ENCODE results near the gene WASF3.

DNA sequence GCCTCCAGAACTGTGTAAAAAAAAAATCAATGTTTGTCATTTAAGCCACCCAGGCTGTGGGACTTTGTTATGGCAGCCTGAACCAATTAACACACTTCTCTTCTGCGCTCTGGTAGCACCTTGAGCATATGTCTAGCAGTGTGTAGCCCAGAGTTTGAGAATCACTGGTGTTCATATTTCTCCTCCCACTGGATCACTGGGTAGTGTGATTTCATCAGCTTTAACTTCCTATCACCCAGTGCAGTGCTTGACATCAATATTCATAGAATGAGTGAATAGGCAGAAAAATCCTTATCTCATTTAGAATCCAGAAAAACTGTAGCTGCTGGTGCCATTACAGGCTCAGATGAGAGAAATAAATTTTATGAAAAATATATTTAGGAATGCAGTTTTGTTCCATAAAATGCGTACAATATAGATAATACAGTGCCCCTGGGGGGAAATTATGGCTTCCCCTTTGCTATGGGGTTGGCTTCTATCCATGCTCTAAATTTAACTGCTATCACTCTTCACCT is 30.7 kb upstream of the WASF3 start:
- no peak for TF ChIP-seq SIN3A (IDR thresholded peaks at IDR 0.05; ENCODE audit: low read depth)
- TF ChIP-seq, protein P1, sequence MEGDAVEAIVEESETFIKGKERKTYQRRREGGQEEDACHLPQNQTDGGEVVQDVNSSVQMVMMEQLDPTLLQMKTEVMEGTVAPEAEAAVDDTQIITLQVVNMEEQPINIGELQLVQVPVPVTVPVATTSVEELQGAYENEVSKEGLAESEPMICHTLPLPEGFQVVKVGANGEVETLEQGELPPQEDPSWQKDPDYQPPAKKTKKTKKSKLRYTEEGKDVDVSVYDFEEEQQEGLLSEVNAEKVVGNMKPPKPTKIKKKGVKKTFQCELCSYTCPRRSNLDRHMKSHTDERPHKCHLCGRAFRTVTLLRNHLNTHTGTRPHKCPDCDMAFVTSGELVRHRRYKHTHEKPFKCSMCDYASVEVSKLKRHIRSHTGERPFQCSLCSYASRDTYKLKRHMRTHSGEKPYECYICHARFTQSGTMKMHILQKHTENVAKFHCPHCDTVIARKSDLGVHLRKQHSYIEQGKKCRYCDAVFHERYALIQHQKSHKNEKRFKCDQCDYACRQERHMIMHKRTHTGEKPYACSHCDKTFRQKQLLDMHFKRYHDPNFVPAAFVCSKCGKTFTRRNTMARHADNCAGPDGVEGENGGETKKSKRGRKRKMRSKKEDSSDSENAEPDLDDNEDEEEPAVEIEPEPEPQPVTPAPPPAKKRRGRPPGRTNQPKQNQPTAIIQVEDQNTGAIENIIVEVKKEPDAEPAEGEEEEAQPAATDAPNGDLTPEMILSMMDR (IDR thresholded peaks at IDR 0.05 in 2 of 3, conservative IDR thresholded peaks at IDR 0.05 in 1 of 3; ENCODE audit: borderline replicate concordance in 1 of 3, insufficient read depth in 1 of 3, low read depth in 2 of 3, low read length in 2 of 3), result no peak
- TF ChIP-seq, protein P2, sequence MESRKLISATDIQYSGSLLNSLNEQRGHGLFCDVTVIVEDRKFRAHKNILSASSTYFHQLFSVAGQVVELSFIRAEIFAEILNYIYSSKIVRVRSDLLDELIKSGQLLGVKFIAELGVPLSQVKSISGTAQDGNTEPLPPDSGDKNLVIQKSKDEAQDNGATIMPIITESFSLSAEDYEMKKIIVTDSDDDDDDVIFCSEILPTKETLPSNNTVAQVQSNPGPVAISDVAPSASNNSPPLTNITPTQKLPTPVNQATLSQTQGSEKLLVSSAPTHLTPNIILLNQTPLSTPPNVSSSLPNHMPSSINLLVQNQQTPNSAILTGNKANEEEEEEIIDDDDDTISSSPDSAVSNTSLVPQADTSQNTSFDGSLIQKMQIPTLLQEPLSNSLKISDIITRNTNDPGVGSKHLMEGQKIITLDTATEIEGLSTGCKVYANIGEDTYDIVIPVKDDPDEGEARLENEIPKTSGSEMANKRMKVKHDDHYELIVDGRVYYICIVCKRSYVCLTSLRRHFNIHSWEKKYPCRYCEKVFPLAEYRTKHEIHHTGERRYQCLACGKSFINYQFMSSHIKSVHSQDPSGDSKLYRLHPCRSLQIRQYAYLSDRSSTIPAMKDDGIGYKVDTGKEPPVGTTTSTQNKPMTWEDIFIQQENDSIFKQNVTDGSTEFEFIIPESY (IDR thresholded peaks at IDR 0.05; ENCODE audit: extremely low read depth, insufficient replicate concordance, low read length), result no peak
- TF ChIP-seq, protein P3, sequence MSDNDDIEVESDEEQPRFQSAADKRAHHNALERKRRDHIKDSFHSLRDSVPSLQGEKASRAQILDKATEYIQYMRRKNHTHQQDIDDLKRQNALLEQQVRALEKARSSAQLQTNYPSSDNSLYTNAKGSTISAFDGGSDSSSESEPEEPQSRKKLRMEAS (IDR thresholded peaks at IDR 0.05), result no peak
- no peak for TF ChIP-seq POLR2A (IDR thresholded peaks at IDR 0.05; ENCODE audit: borderline replicate concordance, extremely low read depth, insufficient read depth, insufficient read length)
- no peak for TF ChIP-seq JUND (IDR thresholded peaks at IDR 0.05)
- no peak for TF ChIP-seq EZH2 (IDR thresholded peaks at IDR 0.05)
- TF ChIP-seq CEBPB (IDR thresholded peaks at IDR 0.05; ENCODE audit: low read depth), result no peak
